NCI-H1092 treated with DMSO at 0.1 percent for 48 hours (cell line): ENCODE measurements around the gene MOCS2.

Experiments
- DNase-seq: peaks from one replicate; lab custom pipeline; 2025; lab: John Stamatoyannopoulos, UW

Gene MOCS2

GRCh38 chr5:53092242-53092641 lies 17.3 kb downstream of the MOCS2 start:
- DNase-seq = no peak

- DNase-seq = no peak
Observed at GRCh38 chr5:53091289-53091688, 18.3 kb downstream of the MOCS2 start.

DNA sequence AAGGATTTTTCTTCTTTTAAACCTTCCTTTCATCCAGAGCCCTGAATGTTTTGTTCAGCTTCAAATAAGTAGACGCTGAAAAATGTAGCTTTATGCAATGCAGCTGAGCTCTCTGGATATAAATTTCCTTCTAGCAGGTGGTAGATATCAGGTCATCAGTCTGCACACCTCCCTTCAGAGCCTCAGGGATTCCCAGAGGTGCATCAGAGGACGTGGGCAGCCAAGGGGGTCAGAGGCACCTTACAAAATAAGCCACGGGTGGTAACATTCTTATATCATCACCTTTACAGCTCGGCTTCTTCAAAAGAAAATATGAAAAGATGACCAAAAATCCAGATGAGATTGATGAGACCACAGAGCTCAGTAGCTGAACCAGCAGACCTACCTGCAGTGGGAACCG lies 19.3 kb downstream of the MOCS2 start:
- no peak for DNase-seq

GRCh38 chr5:53089481-53089991 lies 20.0 kb downstream of the MOCS2 start:
- no peak for DNase-seq

- no peak for DNase-seq
Observed at GRCh38 chr5:53087621-53088121, 21.9 kb downstream of the MOCS2 start.

GRCh38 chr5:53087171-53087570 lies 22.4 kb downstream of the MOCS2 start:
- DNase-seq = no peak

- no peak for DNase-seq
Observed at GRCh38 chr5:53084546-53085255, 24.9 kb downstream of the MOCS2 start.

- DNase-seq = no peak
Observed at GRCh38 chr5:53083927-53084326, 25.6 kb downstream of the MOCS2 start.

DNA sequence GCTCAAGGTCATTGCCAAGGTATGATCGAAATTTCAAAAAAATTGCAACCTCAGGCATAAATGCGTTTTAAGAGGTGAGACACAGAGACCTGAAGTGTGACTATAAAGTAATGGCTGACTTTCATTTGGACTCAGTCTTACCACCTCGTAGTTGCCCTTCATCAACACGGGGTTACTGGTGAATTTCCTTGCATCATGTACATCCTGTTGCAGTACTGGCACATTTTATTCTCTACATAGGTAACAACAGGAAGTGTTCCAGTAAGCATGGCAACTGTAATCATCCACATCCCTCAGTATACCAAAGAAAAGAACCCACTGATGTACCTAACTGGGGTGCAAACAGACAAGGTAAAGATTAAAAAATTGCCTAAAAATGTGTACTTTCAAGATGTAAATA lies 29.3 kb downstream of the MOCS2 start:
- DNase-seq = no peak

DNA sequence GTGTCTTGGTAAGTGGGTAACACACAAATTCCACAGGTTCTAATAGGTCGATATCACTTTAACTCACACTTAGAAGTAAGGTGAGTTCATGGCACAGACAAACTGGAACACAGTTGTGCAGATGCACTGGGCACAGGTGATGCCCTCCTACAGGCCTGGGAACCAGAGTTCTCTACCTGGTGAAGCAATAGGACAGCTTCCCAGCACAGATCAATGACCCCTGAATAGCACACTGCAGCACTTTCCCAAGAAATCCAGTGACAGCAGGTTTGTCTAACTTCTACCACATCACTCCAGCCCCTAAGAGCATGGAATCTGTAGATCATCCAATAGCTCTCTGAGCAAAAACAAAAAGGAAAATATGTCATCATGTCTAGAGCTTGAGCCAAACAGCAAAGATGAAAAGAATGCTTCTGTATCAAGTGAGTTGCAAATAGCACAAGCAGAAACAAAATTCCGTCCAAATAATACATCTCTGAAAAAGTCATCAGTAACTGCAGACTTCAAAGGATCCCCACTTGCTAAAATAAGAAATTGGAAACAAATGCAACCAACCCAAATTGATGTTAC lies 33.5 kb downstream of the MOCS2 start:
- DNase-seq = no peak

DNA sequence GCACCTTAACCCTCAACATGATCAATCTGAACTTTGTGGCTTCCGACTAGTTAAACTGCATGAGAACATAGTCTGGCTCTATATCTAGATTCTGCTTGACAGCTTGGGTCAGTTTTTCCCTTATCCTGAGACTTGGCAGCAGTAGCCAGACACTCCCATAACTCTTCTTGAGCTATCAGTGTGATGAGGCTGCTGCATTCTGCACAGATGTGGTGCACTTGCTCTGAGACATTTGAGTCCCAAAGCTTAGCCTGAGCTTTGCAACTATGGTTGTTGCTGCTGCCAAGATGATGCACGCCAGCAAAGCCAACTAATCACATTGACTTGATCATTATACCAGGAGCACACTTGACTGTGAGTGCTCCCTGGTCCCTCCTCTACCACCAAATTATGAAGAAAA lies 36.2 kb downstream of the MOCS2 start:
- no peak for DNase-seq

- DNase-seq = no peak
Observed at GRCh38 chr5:53071738-53072137, 37.8 kb downstream of the MOCS2 start.

DNA sequence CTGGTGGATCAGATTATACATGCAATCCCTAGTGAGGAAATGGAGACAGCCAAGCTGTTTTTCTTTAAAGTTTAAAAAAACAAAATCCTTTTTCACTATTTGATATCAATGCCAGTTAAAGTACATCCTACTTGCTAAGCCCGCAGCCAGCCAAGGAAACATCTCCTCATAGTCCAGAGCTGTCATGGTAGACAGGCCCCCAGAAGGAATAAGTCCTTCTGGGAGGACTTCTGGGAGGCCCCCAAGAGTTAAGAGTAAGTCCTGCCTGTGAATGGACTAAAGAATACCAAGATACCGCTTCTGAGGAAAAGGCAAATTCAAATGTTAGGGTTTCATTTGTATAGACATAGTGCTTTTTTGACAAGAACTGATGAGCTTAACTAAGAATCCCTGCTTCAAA lies 38.3 kb downstream of the MOCS2 start:
- DNase-seq = no peak

DNA sequence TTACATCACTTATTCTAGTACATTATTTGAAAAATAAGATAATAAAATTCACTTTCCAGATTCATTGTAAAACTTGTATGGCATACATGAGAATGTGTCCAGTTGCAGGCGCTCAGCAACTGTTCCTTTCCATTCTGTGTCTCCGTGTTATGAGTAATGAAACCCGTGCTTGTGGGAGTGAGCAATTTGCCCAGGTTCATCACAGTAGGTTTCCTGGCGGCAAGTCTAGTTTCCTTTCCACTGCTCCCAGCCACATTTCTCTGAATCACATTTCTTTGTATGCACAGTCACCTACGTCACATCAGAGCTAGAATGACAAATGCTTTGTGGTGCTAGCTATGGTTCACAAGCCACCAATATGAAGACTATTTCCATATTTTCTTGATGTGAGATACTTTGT lies 39.9 kb downstream of the MOCS2 start:
- no peak for DNase-seq

DNA sequence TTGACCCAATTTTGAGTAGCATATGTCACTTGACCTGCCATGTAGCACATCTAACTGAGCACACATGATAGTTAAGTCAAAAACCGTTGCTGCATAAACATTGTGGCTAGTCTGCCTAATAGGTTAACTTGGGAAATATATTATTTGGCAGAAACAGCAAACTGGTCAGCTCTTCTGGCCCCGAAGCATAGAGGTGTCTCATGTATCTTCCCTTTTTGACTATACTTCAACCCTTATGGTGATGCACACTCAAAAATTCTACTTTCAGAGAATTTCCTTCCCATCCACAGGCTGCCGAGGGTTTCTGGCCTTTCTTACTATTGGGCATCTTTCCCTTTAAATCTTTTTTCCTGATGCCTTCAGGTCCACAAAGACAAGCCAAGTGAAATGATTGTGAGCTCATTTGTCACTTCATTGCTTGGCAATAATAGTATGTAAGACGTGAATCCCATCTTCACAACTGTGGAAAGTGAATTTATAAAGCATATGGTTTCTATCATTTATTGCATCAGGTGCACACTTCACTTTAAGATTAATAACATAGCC lies 41.2 kb downstream of the MOCS2 start:
- no peak for DNase-seq

DNA sequence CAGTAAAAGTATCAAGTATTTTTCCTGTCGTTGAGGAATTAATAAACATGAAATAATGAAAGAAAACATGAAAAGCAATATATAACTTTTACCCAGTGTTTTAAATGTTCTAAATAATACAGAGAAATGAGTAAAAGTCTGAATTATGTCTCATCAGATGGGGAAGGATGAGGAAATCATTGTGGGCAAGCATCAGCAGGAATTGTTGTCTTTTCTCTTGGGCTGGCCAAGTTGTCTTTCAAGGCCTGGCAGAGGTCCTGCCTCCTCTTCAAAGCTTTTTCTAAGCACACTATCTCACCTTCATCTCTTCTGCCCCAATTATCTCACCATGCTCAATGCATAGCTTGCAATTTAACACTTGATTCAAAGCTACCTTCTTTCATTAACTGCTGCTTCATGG lies 41.9 kb downstream of the MOCS2 start:
- DNase-seq = no peak

- no peak for DNase-seq
Observed at GRCh38 chr5:53066088-53066487, 43.5 kb downstream of the MOCS2 start.

DNA sequence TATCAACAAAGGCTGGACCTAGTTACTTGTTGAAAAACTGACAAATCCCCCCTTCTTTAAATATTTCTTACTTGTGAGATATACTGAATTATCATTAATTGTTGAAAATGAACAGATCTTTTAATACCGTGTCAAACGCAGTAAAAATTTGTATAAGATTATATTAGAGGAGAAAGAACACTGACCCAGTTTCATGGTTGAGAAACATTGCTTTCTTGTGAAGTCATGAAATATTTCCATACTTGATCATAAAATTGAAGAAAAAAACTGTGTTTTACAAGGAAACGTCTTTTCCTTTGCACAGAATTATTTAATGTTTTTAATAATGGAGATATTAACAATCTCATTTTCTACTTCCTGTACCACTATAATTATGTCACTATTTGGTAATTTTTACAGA lies 45.8 kb downstream of the MOCS2 start:
- no peak for DNase-seq

GRCh38 chr5:53063176-53063575 lies 46.4 kb downstream of the MOCS2 start:
- no peak for DNase-seq

GRCh38 chr5:53059281-53059680 lies 50.3 kb downstream of the MOCS2 start:
- DNase-seq = no peak

DNA sequence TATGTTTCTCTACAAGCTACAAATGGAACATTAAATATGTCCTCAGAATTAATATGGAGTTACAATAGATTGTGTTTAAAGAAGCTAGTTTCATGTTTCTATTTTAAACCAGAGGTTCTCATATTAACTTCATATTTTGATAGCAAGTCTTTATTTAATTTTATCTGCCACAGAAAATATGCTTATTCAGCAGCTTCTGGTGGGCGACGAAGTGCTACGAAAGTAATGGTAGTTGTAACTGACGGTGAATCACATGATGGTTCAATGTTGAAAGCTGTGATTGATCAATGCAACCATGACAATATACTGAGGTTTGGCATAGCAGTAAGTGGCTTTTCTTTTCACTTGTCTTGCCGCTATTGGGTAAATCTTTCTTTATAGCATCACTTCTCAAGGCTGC lies 54.2 kb downstream of the MOCS2 start:
- DNase-seq = no peak

GRCh38 chr5:53053364-53053763 lies 56.2 kb downstream of the MOCS2 start:
- DNase-seq = no peak

GRCh38 chr5:53052499-53052898 lies 57.1 kb downstream of the MOCS2 start:
- no peak for DNase-seq
